GM20000 (cell line): ENCODE data around the gene ABLIM2.

Source experiments
- DNase-seq: peaks from one replicate; pipeline ENCODE4 v3.0.0; 2012; ENCODE audit warnings: low spot score
- TF ChIP-seq, protein P1 (sequence below): IDR thresholded peaks from 2 replicates; pipeline ENCODE4 v1.5.1; 2012; ENCODE audit warnings: mild to moderate bottlenecking, control low read depth; ENCODE audit errors: extremely low read depth, missing control alignments

The ABLIM2 gene

DNA sequence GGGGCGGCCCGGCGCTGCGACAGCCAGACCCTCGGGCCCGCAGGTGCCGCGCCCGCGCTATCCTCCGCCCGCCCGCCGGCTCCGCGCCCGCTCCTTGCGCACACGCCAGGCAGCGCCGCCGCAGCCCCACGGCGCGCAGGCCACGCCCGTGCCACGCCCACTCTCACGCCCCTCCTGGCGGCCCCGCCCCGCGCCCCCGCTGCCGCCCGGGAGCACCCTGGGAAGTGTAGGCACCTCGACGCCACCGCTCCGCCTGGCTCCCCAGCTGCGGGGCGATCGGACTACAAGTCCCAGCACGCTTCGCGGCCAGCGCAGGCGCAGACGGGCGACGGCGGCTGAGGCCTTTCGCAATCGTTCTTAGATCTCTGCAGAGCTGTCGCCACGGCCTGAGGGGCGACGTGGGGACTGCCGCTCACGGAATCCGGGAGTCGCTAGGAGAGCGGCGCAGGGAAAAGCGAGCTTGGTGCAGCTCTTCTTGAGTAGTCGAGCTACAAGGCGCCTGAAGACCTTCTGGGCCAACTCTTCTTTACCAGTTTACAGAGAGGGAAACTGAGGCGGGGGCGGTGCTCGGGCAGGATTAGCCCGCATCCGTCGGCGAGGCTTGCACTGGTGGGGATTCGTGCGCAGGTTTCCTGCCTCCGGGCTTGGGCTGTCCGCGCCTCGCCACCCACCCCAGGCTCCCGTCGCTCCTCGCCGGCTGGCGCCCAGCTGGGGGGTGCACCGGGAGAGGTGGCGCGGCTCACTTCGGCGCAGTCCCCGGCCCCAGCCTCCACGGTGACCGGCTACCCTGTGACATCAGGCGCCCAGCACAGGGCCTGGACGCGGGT lies at the start of gene ABLIM2:
Gene ABLIM2, minus strand, starts transcription at position 104 of the 827 bp plus-strand sequence. CDS start 124 bp downstream, outside the sequence.
- DNase-seq: peak; percentile 100
- TF ChIP-seq, protein P1, sequence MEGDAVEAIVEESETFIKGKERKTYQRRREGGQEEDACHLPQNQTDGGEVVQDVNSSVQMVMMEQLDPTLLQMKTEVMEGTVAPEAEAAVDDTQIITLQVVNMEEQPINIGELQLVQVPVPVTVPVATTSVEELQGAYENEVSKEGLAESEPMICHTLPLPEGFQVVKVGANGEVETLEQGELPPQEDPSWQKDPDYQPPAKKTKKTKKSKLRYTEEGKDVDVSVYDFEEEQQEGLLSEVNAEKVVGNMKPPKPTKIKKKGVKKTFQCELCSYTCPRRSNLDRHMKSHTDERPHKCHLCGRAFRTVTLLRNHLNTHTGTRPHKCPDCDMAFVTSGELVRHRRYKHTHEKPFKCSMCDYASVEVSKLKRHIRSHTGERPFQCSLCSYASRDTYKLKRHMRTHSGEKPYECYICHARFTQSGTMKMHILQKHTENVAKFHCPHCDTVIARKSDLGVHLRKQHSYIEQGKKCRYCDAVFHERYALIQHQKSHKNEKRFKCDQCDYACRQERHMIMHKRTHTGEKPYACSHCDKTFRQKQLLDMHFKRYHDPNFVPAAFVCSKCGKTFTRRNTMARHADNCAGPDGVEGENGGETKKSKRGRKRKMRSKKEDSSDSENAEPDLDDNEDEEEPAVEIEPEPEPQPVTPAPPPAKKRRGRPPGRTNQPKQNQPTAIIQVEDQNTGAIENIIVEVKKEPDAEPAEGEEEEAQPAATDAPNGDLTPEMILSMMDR: no peak

DNA sequence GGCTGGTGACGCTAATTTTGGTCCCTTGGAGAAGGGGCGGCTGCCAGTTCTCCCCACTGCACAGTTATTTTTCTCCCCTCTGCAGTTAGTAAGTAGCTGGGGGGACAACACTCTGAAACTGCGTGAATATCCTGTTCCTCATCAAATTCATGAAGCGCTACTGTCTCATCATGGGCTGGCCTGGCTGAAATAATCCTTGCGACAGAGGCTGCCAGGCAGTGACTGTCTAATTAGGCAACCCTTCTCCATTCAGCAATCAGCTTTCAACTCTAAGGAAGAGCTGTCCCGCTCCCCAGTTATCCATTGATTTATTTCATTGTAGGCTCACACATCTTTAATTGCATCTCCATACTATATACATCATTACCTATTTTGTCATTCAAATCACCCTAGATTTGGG lies 48.7 kb upstream of the ABLIM2 start:
- TF ChIP-seq, protein P1: no peak
- no peak for DNase-seq

DNA sequence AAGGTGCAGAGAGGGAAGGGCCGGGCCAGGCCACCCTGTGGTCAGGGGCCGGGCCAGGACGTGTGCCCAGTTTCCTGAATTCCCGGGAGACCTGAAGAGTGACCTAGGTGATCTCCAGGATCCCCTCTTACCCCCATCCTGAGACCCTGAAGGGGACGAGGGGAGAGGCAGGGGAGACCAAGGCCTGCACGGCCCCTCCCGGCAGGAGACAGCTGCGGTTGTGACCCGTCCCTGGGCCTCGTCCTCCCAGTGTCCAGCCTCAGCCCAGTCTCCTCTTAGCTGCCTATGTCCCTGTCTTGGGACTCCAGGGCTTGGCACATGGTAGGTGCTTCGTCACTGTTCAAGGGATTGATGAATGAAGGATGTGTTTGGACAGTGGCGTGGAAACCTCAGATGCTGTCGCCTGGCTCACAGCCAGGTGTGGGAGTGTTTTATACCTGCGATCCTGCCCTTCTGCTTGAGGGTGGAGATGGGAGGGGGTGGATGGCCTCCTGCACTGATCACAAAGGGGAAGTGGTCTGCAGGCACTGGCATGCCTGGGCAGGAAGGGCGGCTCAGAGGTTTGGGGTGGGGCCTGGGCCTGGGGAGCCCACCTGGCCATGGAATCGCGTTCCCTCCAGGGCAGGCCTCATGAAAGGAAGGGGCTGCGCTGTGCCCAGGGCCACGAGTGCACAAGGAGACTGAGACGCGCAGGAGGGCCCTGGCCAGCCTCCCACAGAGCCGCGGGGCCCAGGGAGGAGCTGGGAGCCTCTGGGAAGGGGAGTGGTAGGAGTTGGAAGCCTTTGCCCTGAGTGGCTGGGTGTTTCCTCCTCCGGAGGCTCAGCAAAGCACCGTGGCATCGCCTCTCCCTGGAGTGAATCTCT lies 47.4 kb upstream of the ABLIM2 start:
- TF ChIP-seq, protein P1: no peak
- DNase-seq: no peak

DNA sequence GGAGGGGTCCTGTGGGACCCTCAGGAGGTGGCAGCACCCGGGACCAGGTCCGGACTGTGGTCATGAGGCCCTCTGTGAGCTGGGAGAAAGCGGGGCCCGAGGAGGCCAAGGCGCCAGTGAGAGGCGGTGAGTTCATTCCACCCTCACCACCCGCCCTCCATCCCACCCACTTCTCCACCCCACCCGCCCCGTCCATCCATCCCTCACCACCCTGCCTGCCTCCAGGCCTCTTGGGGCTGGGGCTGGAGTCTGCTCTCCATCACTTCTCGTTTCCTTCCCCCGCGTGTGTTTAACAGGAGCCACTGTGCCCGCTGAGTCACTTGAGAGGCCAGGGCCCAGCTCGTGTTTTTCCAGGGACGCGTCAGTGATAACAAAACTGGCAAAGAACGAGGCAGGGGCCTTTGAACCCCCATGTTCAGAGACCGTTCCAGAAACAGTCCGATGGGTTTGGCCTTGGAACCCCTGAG lies 46.7 kb upstream of the ABLIM2 start:
- DNase-seq: no peak
- TF ChIP-seq, protein P1: no peak

DNA sequence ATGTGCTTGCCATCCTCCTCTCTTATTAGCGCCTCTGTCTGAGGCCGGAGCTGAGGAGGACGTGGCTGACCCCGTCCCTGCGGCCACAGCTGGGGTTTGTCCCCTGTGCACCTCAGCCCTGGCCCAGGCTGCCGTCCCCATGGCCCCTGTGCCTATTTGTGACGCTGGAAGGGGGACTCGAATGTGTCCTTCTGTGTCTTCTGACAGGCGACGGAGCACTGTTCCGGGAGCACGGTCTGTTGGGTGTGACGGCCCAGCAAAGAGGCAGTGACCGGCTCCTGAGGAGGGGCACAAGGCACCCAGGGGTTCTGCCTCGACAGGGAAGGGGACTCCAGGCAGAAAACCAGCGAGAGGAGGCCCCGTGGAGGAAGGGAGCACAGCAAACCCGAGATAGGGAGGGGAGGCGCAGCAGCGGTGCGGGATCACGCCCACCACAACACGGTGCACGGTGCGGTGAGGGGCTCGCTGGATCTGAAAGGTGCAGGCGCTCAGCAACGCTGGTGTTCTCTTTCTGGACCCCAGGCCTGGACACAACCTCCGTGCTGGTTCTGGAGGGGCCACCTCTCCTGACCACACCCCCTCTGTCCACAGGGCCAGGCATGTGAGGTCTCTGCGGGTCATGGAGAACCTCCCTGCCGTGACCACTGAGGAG lies 46.1 kb upstream of the ABLIM2 start:
- DNase-seq: no peak
- TF ChIP-seq, protein P1: no peak

DNA sequence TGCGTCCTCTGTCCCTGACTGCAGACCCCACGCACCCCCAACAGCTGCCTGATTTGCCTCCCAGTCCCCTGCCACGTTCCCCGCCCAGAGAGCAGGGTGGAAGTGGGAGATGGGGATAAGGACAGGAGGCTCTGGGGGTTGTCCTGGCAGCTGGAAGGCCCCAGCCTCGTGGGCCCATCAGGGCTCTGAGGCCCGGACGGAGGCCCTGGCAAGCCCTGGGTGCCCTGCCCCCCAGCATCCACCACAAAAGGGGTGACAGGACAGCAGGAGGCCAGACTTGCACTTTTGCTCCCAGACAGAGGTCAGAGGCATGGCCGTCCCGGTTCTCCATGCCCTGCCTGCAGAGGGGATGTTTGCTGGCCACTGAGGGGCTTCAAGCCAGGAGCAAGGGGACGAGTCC lies 45.2 kb upstream of the ABLIM2 start:
- TF ChIP-seq, protein P1: no peak
- no peak for DNase-seq
